ENCODE measurements around the gene TXNRD2.
"Not testable (repeated sequence)": the region's sequence is repeated elsewhere in the genome, so short reads cannot be mapped to it uniquely, and the experiment has no call there.

TXNRD2 gene

GRCh38 chr22:19842393-19843106 lies 99.1 kb downstream of the TXNRD2 start:
- DNase-seq (ENCODE audit: low read depth) = no peak
- no peaks in the 10 kb centered on the region for H3K27me3 ChIP-seq (replicated peaks; ENCODE audit: control insufficient read depth, insufficient read depth, low read length)
- H3K36me3 ChIP-seq (ENCODE audit: control insufficient read depth, insufficient read depth, low read length, severe bottlenecking) = no peaks in the 10 kb centered on the region
- H3K4me3 ChIP-seq (ENCODE audit: low read length) = no peak overlapping the region
- no peaks in the 10 kb centered on the region for H3K4me1 ChIP-seq (ENCODE audit: control insufficient read depth, insufficient read depth, low read length)
- H3K9ac ChIP-seq (ENCODE audit: low read length) = no peak overlapping the region
- H3K9me3 ChIP-seq (ENCODE audit: control insufficient read depth, low read length) = no peaks in the 10 kb centered on the region

DNA sequence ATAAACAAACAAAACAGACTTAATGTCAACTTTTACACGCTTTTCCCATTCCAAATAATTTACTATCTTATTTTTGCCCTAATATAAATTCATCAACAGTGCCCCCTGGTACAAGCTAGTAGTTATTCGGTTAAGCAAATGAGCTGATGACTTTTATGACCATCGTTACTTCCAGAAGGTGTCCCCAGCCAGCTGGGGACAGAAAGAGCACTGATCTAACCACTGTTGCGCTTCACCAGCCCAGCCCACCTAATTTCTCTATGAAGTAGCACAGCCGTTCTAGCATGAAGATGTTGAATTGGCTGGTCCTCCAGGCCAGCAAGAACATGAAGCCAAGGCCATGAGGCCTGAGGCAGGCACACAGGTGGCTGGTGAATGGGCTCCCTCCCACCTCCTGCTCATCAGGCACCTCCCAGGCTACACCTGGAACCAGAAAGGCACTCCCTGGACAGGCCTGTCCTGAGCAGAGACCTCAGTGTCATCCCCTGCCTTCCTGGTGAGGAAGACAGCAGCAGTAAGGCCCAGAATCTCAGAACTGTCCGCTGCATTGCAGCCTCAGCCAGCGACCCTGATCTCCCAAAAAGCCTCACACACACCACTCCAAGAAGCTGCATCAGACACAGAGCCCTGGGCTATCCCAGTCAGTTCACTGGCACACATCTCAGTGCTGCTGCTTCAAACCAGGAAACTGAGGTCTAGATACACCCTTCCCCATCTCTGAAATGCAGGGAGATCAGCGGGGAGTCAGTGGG lies 99.8 kb downstream of the TXNRD2 start:
- no peak for DNase-seq (ENCODE audit: low read depth)
- Histone ChIP-seq H3K36me3 (ENCODE audit: control insufficient read depth, insufficient read depth, low read length, severe bottlenecking) (no peaks in the 10 kb centered on the region), H3K4me1 (ENCODE audit: control insufficient read depth, insufficient read depth, low read length) (no peaks in the 10 kb centered on the region), H3K27me3 (replicated peaks; ENCODE audit: control insufficient read depth, insufficient read depth, low read length) (no peaks in the 10 kb centered on the region), H3K9me3 (ENCODE audit: control insufficient read depth, low read length) (no peaks in the 10 kb centered on the region), H3K4me3 (ENCODE audit: low read length) (no peak overlapping the region), H3K9ac (ENCODE audit: low read length) (no peak overlapping the region)

- no peaks in the 10 kb centered on the region for H3K4me1 ChIP-seq (ENCODE audit: control insufficient read depth, insufficient read depth, low read length)
- no peak overlapping the region for H3K9ac ChIP-seq (ENCODE audit: low read length)
- no peak for DNase-seq (ENCODE audit: low read depth)
- H3K9me3 ChIP-seq (ENCODE audit: control insufficient read depth, low read length) = no peaks in the 10 kb centered on the region
- H3K36me3 ChIP-seq (ENCODE audit: control insufficient read depth, insufficient read depth, low read length, severe bottlenecking) = no peaks in the 10 kb centered on the region
- H3K4me3 ChIP-seq (ENCODE audit: low read length) = no peak overlapping the region
- H3K27me3 ChIP-seq (replicated peaks; ENCODE audit: control insufficient read depth, insufficient read depth, low read length) = no peaks in the 10 kb centered on the region
These were observed 100.5 kb downstream of the TXNRD2 start for GRCh38 chr22:19840955-19841640.

DNA sequence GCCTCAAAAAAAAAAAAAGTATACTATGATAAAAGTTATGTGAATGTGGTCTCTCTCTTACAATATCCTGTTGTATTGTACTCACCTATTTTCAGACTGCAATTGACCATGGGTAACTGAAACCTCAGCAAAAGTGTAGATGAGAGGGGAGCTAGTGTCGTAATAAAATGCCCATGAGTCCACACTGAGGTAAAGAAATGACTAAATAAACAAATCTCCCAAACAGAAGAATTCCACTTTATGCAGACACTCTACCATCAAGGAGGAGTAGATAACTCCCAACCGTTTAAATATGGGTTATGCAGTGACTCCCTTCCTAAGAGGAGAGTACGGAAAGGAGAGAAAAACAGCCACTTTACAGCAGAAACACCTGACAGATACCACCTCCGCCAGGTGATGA lies 101.6 kb downstream of the TXNRD2 start:
- H3K4me3 ChIP-seq (ENCODE audit: low read length) = no peak overlapping the region
- H3K4me1 ChIP-seq (ENCODE audit: control insufficient read depth, insufficient read depth, low read length) = no peaks in the 10 kb centered on the region
- no peaks in the 10 kb centered on the region for H3K27me3 ChIP-seq (replicated peaks; ENCODE audit: control insufficient read depth, insufficient read depth, low read length)
- H3K9me3 ChIP-seq (ENCODE audit: control insufficient read depth, low read length) = no peaks in the 10 kb centered on the region
- no peak overlapping the region for H3K9ac ChIP-seq (ENCODE audit: low read length)
- DNase-seq (ENCODE audit: low read depth) = no peak
- H3K36me3 ChIP-seq (ENCODE audit: control insufficient read depth, insufficient read depth, low read length, severe bottlenecking) = no peaks in the 10 kb centered on the region

- no peak overlapping the region for H3K9ac ChIP-seq (ENCODE audit: low read length)
- no peaks in the 10 kb centered on the region for H3K27me3 ChIP-seq (replicated peaks; ENCODE audit: control insufficient read depth, insufficient read depth, low read length)
- no peaks in the 10 kb centered on the region for H3K36me3 ChIP-seq (ENCODE audit: control insufficient read depth, insufficient read depth, low read length, severe bottlenecking)
- DNase-seq (ENCODE audit: low read depth) = no peak
- no peaks in the 10 kb centered on the region for H3K4me1 ChIP-seq (ENCODE audit: control insufficient read depth, insufficient read depth, low read length)
- no peak overlapping the region for H3K4me3 ChIP-seq (ENCODE audit: low read length)
- H3K9me3 ChIP-seq (ENCODE audit: control insufficient read depth, low read length) = no peaks in the 10 kb centered on the region
These were observed 103.7 kb downstream of the TXNRD2 start for GRCh38 chr22:19837915-19838314.

DNA sequence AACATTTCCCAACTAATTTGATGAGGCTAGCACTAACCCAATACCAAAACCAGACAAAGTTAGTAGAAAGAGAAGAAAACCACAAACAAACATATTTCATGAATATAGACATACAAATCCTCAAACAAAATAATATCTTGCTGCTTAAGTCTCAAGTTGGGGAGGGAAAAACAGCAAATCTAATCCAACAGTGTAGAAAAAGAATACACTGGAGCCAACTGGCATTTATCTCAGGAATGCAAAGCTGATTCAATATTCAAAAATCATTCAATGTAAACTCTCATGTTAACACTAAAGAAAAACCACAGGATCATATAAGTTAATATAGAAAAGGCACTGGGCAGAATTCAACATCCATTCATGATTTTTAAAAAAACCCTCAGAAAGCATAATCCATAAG lies 105.1 kb downstream of the TXNRD2 start:
- peak; percentile 42 for DNase-seq (ENCODE audit: low read depth)
- no peak overlapping the region for H3K9ac ChIP-seq (ENCODE audit: low read length)
- H3K4me1 ChIP-seq (ENCODE audit: control insufficient read depth, insufficient read depth, low read length) = no peaks in the 10 kb centered on the region
- no peaks in the 10 kb centered on the region for H3K36me3 ChIP-seq (ENCODE audit: control insufficient read depth, insufficient read depth, low read length, severe bottlenecking)
- H3K27me3 ChIP-seq (replicated peaks; ENCODE audit: control insufficient read depth, insufficient read depth, low read length) = no peaks in the 10 kb centered on the region
- H3K4me3 ChIP-seq (ENCODE audit: low read length) = no peak overlapping the region
- no peaks in the 10 kb centered on the region for H3K9me3 ChIP-seq (ENCODE audit: control insufficient read depth, low read length)

GRCh38 chr22:19834599-19834998 lies 107.0 kb downstream of the TXNRD2 start:
- Histone ChIP-seq H3K4me1 (ENCODE audit: control insufficient read depth, insufficient read depth, low read length) (no peaks in the 10 kb centered on the region), H3K9me3 (ENCODE audit: control insufficient read depth, low read length) (no peaks in the 10 kb centered on the region), H3K27me3 (replicated peaks; ENCODE audit: control insufficient read depth, insufficient read depth, low read length) (no peaks in the 10 kb centered on the region), H3K36me3 (ENCODE audit: control insufficient read depth, insufficient read depth, low read length, severe bottlenecking) (no peaks in the 10 kb centered on the region), H3K9ac (ENCODE audit: low read length) (no peak overlapping the region), H3K4me3 (ENCODE audit: low read length) (no peak overlapping the region)
- DNase-seq (ENCODE audit: low read depth) = no peak

GRCh38 chr22:19833327-19833726 lies 108.3 kb downstream of the TXNRD2 start:
- H3K36me3 ChIP-seq (ENCODE audit: control insufficient read depth, insufficient read depth, low read length, severe bottlenecking); H3K4me1 ChIP-seq (ENCODE audit: control insufficient read depth, insufficient read depth, low read length); DNase-seq (ENCODE audit: low read depth); H3K27me3 ChIP-seq (replicated peaks; ENCODE audit: control insufficient read depth, insufficient read depth, low read length); H3K4me3 ChIP-seq (ENCODE audit: low read length); H3K9me3 ChIP-seq (ENCODE audit: control insufficient read depth, low read length); H3K9ac ChIP-seq (ENCODE audit: low read length): not testable (repeated sequence)

- no peaks in the 10 kb centered on the region for H3K9me3 ChIP-seq (ENCODE audit: control insufficient read depth, low read length)
- H3K4me1 ChIP-seq (ENCODE audit: control insufficient read depth, insufficient read depth, low read length) = no peaks in the 10 kb centered on the region
- H3K9ac ChIP-seq (ENCODE audit: low read length) = no peak overlapping the region
- H3K27me3 ChIP-seq (replicated peaks; ENCODE audit: control insufficient read depth, insufficient read depth, low read length) = no peaks in the 10 kb centered on the region
- H3K4me3 ChIP-seq (ENCODE audit: low read length) = no peak overlapping the region
- H3K36me3 ChIP-seq (ENCODE audit: control insufficient read depth, insufficient read depth, low read length, severe bottlenecking) = no peaks in the 10 kb centered on the region
- no peak for DNase-seq (ENCODE audit: low read depth)
These were observed 109.0 kb downstream of the TXNRD2 start for GRCh38 chr22:19832476-19833108.

- not testable (repeated sequence) for H3K36me3 ChIP-seq (ENCODE audit: control insufficient read depth, insufficient read depth, low read length, severe bottlenecking); H3K4me1 ChIP-seq (ENCODE audit: control insufficient read depth, insufficient read depth, low read length); H3K27me3 ChIP-seq (replicated peaks; ENCODE audit: control insufficient read depth, insufficient read depth, low read length); H3K4me3 ChIP-seq (ENCODE audit: low read length); H3K9me3 ChIP-seq (ENCODE audit: control insufficient read depth, low read length); DNase-seq (ENCODE audit: low read depth); H3K9ac ChIP-seq (ENCODE audit: low read length)
These were observed 109.6 kb downstream of the TXNRD2 start for GRCh38 chr22:19831979-19832378.

DNA sequence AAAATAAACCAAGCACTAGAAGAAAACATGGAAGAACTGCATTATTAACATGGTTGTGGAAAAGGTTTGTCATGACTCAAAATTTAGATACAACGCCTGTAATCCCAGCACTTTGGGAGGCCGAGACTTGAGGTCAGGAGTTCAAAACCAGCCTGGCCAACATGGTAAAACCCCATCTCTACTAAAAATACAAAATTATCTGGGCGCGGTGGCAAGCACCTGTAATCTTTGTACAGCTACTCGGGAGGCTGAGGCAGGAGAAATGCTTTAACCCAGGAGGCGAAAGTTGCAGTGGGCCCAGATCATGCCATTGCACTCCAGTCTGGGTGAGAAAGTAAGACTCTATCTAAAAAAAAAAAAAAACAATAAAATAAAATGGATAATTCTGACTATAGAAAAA lies 110.6 kb downstream of the TXNRD2 start:
- Histone ChIP-seq H3K9me3 (ENCODE audit: control insufficient read depth, low read length) (no peaks in the 10 kb centered on the region), H3K4me3 (ENCODE audit: low read length) (no peak overlapping the region), H3K27me3 (replicated peaks; ENCODE audit: control insufficient read depth, insufficient read depth, low read length) (no peaks in the 10 kb centered on the region), H3K9ac (ENCODE audit: low read length) (no peak overlapping the region), H3K4me1 (ENCODE audit: control insufficient read depth, insufficient read depth, low read length) (peaks cover 5% of the 10 kb centered on the region), H3K36me3 (ENCODE audit: control insufficient read depth, insufficient read depth, low read length, severe bottlenecking) (no peaks in the 10 kb centered on the region)
- no peak for DNase-seq (ENCODE audit: low read depth)

All from adipocyte (in vitro differentiated cells).